Fibroblast of pulmonary artery (primary cell): ENCODE data around the gene UTY.

ENCODE experiments used
- DNase-seq: peaks from one replicate; pipeline ENCODE4 v3.0.0-alpha.2; 2010; ENCODE audit warnings: low read depth
- H3K4me3 ChIP-seq: replicated peaks from 2 replicates; pipeline ENCODE4 v1.5.1; 2011; ENCODE audit warnings: low read depth, mild to moderate bottlenecking, control low read depth, low read length, moderate library complexity
- CTCF ChIP-seq: IDR thresholded peaks from 2 replicates; pipeline ENCODE4 v1.5.1; 2011; ENCODE audit warnings: mild to moderate bottlenecking, control low read depth, low read length, inconsistent platforms; ENCODE audit errors: missing control alignments

The UTY gene

GRCh38 chrY:13478126-13478785 lies 1.6 kb downstream of the UTY start:
- DNase-seq, result peak; percentile 71
- no peak for TF ChIP-seq CTCF
- peak overlapping the region; percentile 87 for H3K4me3 ChIP-seq

- no peak for DNase-seq
- H3K4me3 ChIP-seq, result no peak overlapping the region
- no peak for TF ChIP-seq CTCF
These were observed 4.8 kb downstream of the UTY start for GRCh38 chrY:13474997-13475396.

GRCh38 chrY:13451572-13451971 lies 28.3 kb downstream of the UTY start:
- no peak overlapping the region for H3K4me3 ChIP-seq
- TF ChIP-seq CTCF, result no peak
- DNase-seq, result no peak

- H3K4me3 ChIP-seq, result no peak overlapping the region
- no peak for TF ChIP-seq CTCF
These were observed 29.2 kb downstream of the UTY start for GRCh38 chrY:13450596-13451130.

GRCh38 chrY:13445566-13445965 lies 34.3 kb downstream of the UTY start:
- H3K4me3 ChIP-seq, result no peak overlapping the region
- DNase-seq, result no peak
- no peak for TF ChIP-seq CTCF

More at GRCh38 chrY:13450596-13451130, 29.2 kb downstream of the UTY start:
- no peak for DNase-seq

- no peak for TF ChIP-seq CTCF
- DNase-seq, result no peak
- no peak overlapping the region for H3K4me3 ChIP-seq
These were observed 36.7 kb downstream of the UTY start for GRCh38 chrY:13443146-13443545.

- DNase-seq, result peak; percentile 56
- H3K4me3 ChIP-seq, result no peak overlapping the region
- TF ChIP-seq CTCF, result no peak
These were observed 39.0 kb downstream of the UTY start for GRCh38 chrY:13440811-13441210.
